Right renal pelvis (tissue), 4 donors: ENCODE data around the gene CAPZA2. TPM values are rescaled to one million over a fixed set of nuclear protein-coding genes. Genes with fewer than 3 reads are reported as not detected.
"Not testable (repeated sequence)": the region's sequence is repeated elsewhere in the genome, so short reads cannot be mapped to it uniquely, and the experiment has no call there.

Experiments used
- DNase-seq, 4 donors: peaks; one replicate each; pipeline ENCODE4 v3.0.0-alpha.2; 2013; ENCODE audit warnings: low read depth in 4 of 4, low spot score in 3 of 4, missing footprints in 1 of 4
- polyA plus RNA-seq, 4 donors: library from polyadenylated mRNA; unstranded; fragments of 120-200 nt; gene quantifications; one replicate each; pipeline ENCODE4 v1.2.1, GENCODE V29; 2013; ENCODE audit not compliant: insufficient read length in 4 of 4

CAPZA2 gene
- polyA plus RNA-seq, 4 donors = 182 to 227 (median 226) TPM

DNA sequence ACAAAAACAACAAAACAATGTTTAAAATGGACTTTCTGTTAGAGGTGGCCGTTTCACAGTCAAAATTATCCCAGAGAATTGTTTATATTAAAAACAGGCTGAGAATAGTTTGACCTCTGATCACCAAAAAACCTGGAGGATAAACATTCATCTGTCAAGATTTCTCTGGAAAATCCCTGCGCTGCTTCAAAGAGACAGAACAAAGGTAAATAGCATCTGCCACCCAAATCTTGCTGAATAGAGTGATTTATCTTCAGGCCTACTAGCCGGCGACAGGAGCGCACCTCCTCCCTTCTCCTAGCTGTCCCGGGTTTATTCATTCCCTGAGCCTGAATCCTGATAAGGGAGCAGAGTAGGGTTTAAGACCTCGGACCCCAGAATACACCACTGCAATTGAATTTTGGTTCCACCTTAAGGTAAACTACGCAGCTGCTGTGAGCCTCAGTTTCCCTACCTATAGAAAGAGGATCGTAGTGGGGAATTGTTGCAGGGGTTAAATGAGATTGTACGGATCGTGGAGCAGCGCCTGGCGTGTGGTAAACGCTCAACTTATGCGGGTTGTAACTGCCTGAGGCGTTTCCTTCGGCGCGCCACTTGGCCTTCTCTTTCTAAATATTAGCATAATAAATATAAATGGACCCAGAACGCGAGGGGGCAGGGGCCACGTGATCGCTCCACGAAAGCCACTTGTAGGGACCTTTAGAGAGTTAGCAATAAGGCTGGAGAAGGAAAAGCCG lies 90.4 kb downstream of the CAPZA2 start:
- peak in 2 of 4 donors; percentile 28 to 30 for DNase-seq

GRCh38 chr7:116953372-116953905 lies 91.1 kb downstream of the CAPZA2 start, which contains the start of gene ST7:
Gene ST7, plus strand, starts transcription at chr7:116953501. Its CDS starts 40 bp downstream, at chr7:116953541.
- DNase-seq = peak; percentile 44 to 80 (median 62)

DNA sequence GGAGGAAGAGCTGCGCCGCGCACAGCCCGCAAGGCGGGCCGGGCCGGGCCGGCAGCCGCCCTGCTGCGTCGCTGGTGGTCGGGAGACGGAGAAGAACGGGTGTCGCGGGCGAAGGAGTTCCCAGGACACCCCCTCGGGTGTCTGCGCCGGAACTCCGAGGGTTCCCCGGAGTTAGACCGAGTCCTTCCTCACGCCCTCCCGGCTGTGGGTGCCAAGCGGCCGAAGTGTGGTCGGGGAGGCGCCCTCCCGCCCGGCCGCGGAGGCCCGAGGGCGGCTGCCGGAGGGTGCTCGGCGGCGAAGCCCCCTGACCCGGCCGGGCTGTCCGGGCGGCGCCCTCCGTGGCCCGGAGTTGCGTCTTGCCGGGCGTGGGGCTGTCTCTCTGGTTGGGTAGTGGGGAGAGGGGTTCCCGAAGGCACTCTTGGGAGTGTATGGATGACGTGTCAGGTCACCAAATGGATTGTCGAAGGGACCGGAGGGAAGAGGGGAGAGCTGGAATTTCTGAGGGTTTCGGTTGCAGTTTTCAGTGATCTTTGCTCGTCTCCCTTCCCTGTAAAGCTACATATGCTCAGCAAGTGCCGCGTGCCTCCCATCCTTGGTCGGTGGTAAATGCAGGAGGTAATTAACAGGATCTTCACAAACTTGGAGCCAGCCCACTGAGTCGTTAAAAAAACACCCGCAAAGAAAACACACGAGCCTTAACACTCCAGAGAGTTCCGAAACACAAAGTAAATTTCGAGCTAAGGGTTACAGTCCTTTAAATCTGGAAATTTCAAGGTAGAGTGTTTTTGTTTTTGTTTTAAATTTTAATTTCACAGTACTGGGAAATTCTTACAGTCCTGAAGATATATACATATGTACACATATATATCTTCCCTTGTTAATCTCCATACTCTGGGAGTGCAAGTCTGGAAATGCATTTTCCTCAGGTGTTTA lies 91.8 kb downstream of the CAPZA2 start:
- DNase-seq = peak; percentile 60 to 78 (median 70)

GRCh38 chr7:116955340-116955739 lies 93.0 kb downstream of the CAPZA2 start:
- no peak for DNase-seq

- DNase-seq = no peak
Measured at GRCh38 chr7:116955801-116956476, 93.6 kb downstream of the CAPZA2 start.

- no peak for DNase-seq
Measured at GRCh38 chr7:116956477-116956804, 94.1 kb downstream of the CAPZA2 start.

DNA sequence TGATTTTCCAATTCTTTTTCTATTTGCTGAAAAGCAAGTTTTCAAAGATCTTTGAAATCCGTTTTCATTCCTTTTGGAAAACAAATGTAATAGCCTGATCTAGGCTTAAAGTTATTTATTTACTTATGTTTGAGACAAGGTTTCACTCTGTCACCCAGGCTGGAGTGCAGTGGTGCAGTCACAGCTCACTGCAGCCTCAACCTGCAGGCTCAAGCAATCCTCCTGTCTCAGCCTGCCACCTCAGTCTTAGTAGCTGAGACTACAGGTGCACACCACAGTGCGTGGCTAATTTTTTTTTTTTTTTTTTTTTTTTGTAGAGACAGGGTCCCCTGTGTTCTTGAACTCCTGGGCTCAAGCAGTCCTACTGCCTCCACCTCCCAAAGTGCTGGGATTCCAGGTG lies 95.5 kb downstream of the CAPZA2 start:
- DNase-seq = no peak

DNA sequence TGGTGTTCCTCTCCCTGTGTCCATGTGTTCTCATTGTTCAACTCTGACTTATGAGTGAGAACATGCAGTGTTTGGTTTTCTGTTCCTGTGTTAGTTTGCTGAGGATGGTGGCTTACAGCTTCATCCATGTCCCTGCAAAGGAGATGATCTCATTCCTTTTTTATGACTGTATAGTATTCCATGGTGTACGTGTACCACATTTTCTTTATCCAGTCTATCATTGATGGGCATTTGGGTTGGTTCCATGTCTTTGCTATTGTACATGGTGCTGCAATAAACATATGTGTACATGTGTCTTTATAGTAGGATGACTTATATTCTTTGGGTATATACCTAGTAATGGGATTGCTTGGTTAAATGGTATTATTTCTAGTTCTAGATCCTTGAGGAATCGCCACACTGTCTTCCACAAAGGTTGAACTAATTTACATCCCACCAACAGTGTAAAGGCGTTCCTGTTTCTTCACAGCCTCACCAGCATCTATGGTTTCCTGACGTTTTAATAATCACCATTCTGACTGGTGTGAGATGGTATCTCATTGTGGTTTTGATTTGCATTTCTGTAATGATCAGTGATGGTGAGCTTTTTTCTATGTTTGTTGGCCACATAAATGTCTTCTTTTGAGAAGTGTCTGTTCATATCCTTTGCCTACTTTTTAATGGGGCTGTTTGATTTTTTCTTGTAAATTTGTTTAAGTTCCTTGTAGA lies 99.7 kb downstream of the CAPZA2 start:
- DNase-seq = not testable (repeated sequence)

DNA sequence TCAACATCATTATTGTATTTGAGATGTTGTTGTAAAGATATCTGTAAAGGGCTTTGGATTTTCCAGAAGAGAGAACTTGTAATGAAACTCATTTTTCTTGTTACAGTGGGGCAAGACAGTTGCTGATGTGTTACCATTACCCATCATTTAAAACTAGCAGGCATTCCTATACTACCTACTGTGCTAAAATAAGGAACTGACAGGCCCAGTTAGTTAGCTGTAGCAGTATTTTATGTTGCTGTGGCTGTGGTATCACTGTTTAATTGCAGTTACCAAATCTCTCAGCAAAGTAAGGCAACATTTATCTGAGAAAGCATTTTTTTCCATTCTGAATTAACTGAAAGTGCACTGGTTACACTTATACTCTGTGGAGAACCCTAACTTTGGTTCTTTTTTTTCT lies 100.8 kb downstream of the CAPZA2 start:
- no peak for DNase-seq

- no peak for DNase-seq
Measured at GRCh38 chr7:116966601-116967000, 104.2 kb downstream of the CAPZA2 start.

- no peak for DNase-seq
Measured at GRCh38 chr7:116967254-116967922, 105.0 kb downstream of the CAPZA2 start.

DNA sequence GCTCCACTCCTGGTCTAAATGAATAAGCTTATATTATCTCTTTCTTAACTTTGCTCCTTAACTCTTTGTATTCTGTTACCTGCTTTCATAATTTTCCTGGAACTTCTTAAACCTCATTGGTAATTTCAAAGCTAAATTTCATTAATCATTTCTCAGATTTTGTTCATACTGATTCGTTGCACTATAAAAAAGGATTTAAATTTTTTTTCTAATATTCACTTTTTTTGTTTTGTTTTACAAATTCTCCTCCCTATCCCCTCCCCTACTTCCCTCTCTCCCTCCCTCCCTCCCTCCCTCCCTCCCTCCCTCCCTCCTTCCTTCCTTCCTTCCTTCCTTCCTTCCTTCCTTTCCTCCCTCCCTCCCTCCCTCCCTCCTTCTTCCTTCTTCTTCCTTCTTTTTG lies 105.6 kb downstream of the CAPZA2 start:
- DNase-seq = no peak

GRCh38 chr7:116968631-116969030 lies 106.2 kb downstream of the CAPZA2 start:
- no peak for DNase-seq

DNA sequence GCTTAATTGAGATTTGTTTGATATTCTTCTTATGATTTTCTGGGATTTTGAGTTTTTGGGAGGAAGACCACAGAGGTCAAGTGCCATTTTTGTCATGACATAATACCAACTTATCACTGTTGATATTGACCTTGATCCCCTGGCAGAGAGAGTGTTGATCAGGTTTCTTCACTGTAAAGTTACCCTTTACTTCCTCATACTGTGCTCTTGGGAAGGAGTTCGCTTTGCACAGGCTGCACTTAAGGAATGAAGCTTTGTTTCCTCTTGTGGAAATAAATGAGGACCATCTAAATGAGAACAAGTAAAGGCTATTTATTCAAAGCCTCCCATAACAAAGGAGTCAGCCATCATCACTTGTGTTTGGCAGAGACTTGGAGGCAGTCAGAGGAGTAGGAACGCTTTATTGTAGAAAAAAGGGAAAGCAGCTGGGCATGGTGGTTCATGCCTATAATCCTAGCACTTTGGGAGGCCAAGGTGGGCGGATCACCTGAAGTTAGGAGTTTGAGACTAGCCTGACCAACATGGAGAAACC lies 107.0 kb downstream of the CAPZA2 start:
- no peak for DNase-seq

- DNase-seq = no peak
Measured at GRCh38 chr7:116970238-116970910, 108.0 kb downstream of the CAPZA2 start.

GRCh38 chr7:116971153-116971552 lies 108.8 kb downstream of the CAPZA2 start:
- DNase-seq = not testable (repeated sequence)
